Panc1 (cell line): ENCODE measurements around the gene ASCC1.

Experiments
- CTCF ChIP-seq: fragments of 450-650 bp; IDR thresholded peaks from 2 replicates; pipeline ENCODE4 v1.5.1; 2017; ENCODE audit warnings: mild to moderate bottlenecking
- POLR2AphosphoS5 ChIP-seq: IDR thresholded peaks from 2 replicates; pipeline ENCODE4 v1.6.1; 2012; ENCODE audit warnings: mild to moderate bottlenecking, low read depth, low read length, moderate library complexity

- TF ChIP-seq CTCF, result no peak
- TF ChIP-seq POLR2AphosphoS5, result no peak
Observed at GRCh38 chr10:72089618-72090017, 126.5 kb downstream of the ASCC1 start.
